ENCODE results near the gene PRKAR2A. TPM values are rescaled to one million over a fixed set of nuclear protein-coding genes. Genes with fewer than 3 reads are reported as not detected.

The PRKAR2A gene
- total and polyA plus RNA-seq, 4 donors: 12.1 to 28.5 (median 13.9) TPM

GRCh38 chr3:48837163-48837562 lies 10.5 kb downstream of the PRKAR2A start:
- H3K4me3 ChIP-seq (ENCODE audit: low read depth in 1 of 3, low read length in 3 of 3): no peak overlapping the region
- H3K36me3 ChIP-seq (ENCODE audit: control insufficient read depth in 4 of 4, insufficient read depth in 3 of 4, low read depth in 1 of 4, low read length in 3 of 4): no peaks in the 10 kb centered on the region
- TF ChIP-seq ATF3 (IDR thresholded peaks at IDR 0.05) (no peak), GABPA (IDR thresholded peaks at IDR 0.05 in 1 of 2, conservative IDR thresholded peaks at IDR 0.05 in 1 of 2) (no peak), EGR1 (IDR thresholded peaks at IDR 0.05; ENCODE audit: low read depth in 2 of 2) (no peak), NR2F2 (IDR thresholded peaks at IDR 0.05) (no peak)
- no peaks in the 10 kb centered on the region for H3K9me3 ChIP-seq (ENCODE audit: control insufficient read depth in 4 of 4, low read length in 3 of 4)
- H3K9ac ChIP-seq (ENCODE audit: low read depth in 1 of 2, low read length in 2 of 2): no peak overlapping the region
- no peaks in the 10 kb centered on the region for H3K4me1 ChIP-seq (ENCODE audit: control insufficient read depth in 4 of 4, insufficient read depth in 4 of 4, low read length in 3 of 4)
- no peak for DNase-seq (ENCODE audit: low spot score)
- no peaks in the 10 kb centered on the region for H3K27me3 ChIP-seq (ENCODE audit: control insufficient read depth in 4 of 4, insufficient read depth in 4 of 4, low read length in 3 of 4)
- WGBS: 90% methylated on average over 2 of the region's 2 CpGs
- no peak overlapping the region for H3K27ac ChIP-seq (ENCODE audit: low read depth in 1 of 2, low read length in 2 of 2)

DNA sequence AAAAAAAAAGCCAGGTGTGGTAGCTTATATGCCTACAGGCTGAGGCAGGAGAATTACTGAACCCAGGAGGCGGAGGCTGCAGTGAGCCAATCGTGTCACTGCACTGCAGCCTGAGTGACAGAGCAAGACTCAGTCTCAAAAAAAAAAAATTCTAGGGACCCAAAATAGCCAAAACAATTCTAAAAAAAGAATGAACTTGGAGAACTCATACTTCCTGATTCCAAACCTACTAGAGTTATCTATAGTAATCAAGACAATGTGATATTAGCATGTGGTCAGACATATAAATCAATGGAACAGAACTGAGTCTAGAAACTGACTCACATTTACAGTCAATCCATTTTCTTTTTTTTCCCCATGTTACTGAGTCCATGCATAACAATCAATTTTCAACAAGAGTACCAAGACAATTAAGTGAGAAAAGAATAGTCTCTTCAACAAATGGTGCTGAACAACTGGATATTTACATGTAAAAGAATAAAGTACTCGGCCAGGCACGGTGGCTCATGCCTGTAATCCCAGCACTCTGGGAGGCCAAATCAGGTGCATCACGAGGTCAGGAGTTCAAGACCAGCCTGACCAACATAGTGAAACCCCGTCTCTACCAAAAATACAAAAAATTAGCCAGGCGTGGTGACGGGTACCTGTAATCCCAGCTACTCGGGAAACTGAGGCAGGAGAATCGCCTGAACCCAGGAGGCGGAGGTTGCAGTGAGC lies 11.9 kb downstream of the PRKAR2A start:
- 97% methylated on average over 11 of the region's 11 CpGs for WGBS
- DNase-seq (ENCODE audit: low spot score): no peak
- Histone ChIP-seq H3K9me3 (ENCODE audit: control insufficient read depth in 4 of 4, low read length in 3 of 4) (no peaks in the 10 kb centered on the region), H3K9ac (ENCODE audit: low read depth in 1 of 2, low read length in 2 of 2) (no peak overlapping the region), H3K27me3 (ENCODE audit: control insufficient read depth in 4 of 4, insufficient read depth in 4 of 4, low read length in 3 of 4) (no peaks in the 10 kb centered on the region), H3K4me1 (ENCODE audit: control insufficient read depth in 4 of 4, insufficient read depth in 4 of 4, low read length in 3 of 4) (no peaks in the 10 kb centered on the region), H3K4me3 (ENCODE audit: low read depth in 1 of 3, low read length in 3 of 3) (no peak overlapping the region), H3K27ac (ENCODE audit: low read depth in 1 of 2, low read length in 2 of 2) (no peak overlapping the region), H3K36me3 (ENCODE audit: control insufficient read depth in 4 of 4, insufficient read depth in 3 of 4, low read depth in 1 of 4, low read length in 3 of 4) (no peaks in the 10 kb centered on the region)
- TF ChIP-seq HNF4A (conservative IDR thresholded peaks at IDR 0.05) (no peak), MAX (IDR thresholded peaks at IDR 0.05) (no peak), NR2F2 (IDR thresholded peaks at IDR 0.05) (no peak), TAF1 (conservative IDR thresholded peaks at IDR 0.05) (no peak), ATF3 (IDR thresholded peaks at IDR 0.05) (no peak), GABPA (IDR thresholded peaks at IDR 0.05 in 1 of 2, conservative IDR thresholded peaks at IDR 0.05 in 1 of 2) (no peak), SP1 (IDR thresholded peaks at IDR 0.05) (no peak), HNF4G (IDR thresholded peaks at IDR 0.05) (no peak), FOXA1 (IDR thresholded peaks at IDR 0.05) (no peak), JUND (IDR thresholded peaks at IDR 0.05) (no peak), RAD21 (IDR thresholded peaks at IDR 0.05) (no peak), EGR1 (IDR thresholded peaks at IDR 0.05; ENCODE audit: low read depth in 2 of 2) (no peak)
- TF ChIP-seq, protein P1, sequence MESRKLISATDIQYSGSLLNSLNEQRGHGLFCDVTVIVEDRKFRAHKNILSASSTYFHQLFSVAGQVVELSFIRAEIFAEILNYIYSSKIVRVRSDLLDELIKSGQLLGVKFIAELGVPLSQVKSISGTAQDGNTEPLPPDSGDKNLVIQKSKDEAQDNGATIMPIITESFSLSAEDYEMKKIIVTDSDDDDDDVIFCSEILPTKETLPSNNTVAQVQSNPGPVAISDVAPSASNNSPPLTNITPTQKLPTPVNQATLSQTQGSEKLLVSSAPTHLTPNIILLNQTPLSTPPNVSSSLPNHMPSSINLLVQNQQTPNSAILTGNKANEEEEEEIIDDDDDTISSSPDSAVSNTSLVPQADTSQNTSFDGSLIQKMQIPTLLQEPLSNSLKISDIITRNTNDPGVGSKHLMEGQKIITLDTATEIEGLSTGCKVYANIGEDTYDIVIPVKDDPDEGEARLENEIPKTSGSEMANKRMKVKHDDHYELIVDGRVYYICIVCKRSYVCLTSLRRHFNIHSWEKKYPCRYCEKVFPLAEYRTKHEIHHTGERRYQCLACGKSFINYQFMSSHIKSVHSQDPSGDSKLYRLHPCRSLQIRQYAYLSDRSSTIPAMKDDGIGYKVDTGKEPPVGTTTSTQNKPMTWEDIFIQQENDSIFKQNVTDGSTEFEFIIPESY (IDR thresholded peaks at IDR 0.05): no peak

GRCh38 chr3:48832684-48833083 lies 15.0 kb downstream of the PRKAR2A start:
- no peaks in the 10 kb centered on the region for H3K9me3 ChIP-seq (ENCODE audit: control insufficient read depth in 4 of 4, low read length in 3 of 4)
- no peak overlapping the region for H3K9ac ChIP-seq (ENCODE audit: low read depth in 1 of 2, low read length in 2 of 2)
- DNase-seq (ENCODE audit: low spot score): no peak
- no peak overlapping the region for H3K27ac ChIP-seq (ENCODE audit: low read depth in 1 of 2, low read length in 2 of 2)
- H3K4me3 ChIP-seq (ENCODE audit: low read depth in 1 of 3, low read length in 3 of 3): no peak overlapping the region
- H3K4me1 ChIP-seq (ENCODE audit: control insufficient read depth in 4 of 4, insufficient read depth in 4 of 4, low read length in 3 of 4): peaks cover 0 to under 1% (median 0%) of the 10 kb centered on the region in 4 donors
- H3K27me3 ChIP-seq (ENCODE audit: control insufficient read depth in 4 of 4, insufficient read depth in 4 of 4, low read length in 3 of 4): no peaks in the 10 kb centered on the region
- H3K36me3 ChIP-seq (ENCODE audit: control insufficient read depth in 4 of 4, insufficient read depth in 3 of 4, low read depth in 1 of 4, low read length in 3 of 4): peaks cover 0 to 2% (median 0%) of the 10 kb centered on the region in 4 donors
- TF ChIP-seq YY1 (IDR thresholded peaks at IDR 0.05): no peak
- TF ChIP-seq JUND (IDR thresholded peaks at IDR 0.05): no peak
- no peak for TF ChIP-seq RAD21 (IDR thresholded peaks at IDR 0.05)
- no peak for TF ChIP-seq REST (IDR thresholded peaks at IDR 0.05)
- no peak for TF ChIP-seq NR2F2 (IDR thresholded peaks at IDR 0.05)
- TF ChIP-seq CTCF (IDR thresholded peaks at IDR 0.05; ENCODE audit: low read depth, low read length, missing input control): no peak
- TF ChIP-seq GABPA (IDR thresholded peaks at IDR 0.05 in 1 of 2, conservative IDR thresholded peaks at IDR 0.05 in 1 of 2): no peak
- TF ChIP-seq RXRA (IDR thresholded peaks at IDR 0.05): no peak
- TF ChIP-seq HNF4G (IDR thresholded peaks at IDR 0.05): no peak
- no peak for TF ChIP-seq MAX (IDR thresholded peaks at IDR 0.05)
- TF ChIP-seq FOXA1 (IDR thresholded peaks at IDR 0.05): no peak

All from liver (tissue), 9 donors.